Left renal cortex interstitium (tissue), 4 donors: Measurements from ENCODE around the gene FBRSL1. TPM values are rescaled to one million over a fixed set of nuclear protein-coding genes. Genes with fewer than 3 reads are reported as not detected.
"Not testable (repeated sequence)": the region's sequence is repeated elsewhere in the genome, so short reads cannot be mapped to it uniquely, and the experiment has no call there.

Experiments used
- DNase-seq, 4 donors: peaks; one replicate each; pipeline ENCODE4 v3.0.0-alpha.2; 2013; ENCODE audit warnings: low read depth in 4 of 4, low spot score in 2 of 4, missing footprints in 1 of 4
- polyA plus RNA-seq, 4 donors: library from polyadenylated mRNA; unstranded; fragments of 120-200 nt; gene quantifications; one replicate each; pipeline ENCODE4 v1.2.1, GENCODE V29; 2013; ENCODE audit not compliant: insufficient read length in 4 of 4

The FBRSL1 gene
- polyA plus RNA-seq, 4 donors: 37.5 to 104 (median 79.8) TPM

DNA sequence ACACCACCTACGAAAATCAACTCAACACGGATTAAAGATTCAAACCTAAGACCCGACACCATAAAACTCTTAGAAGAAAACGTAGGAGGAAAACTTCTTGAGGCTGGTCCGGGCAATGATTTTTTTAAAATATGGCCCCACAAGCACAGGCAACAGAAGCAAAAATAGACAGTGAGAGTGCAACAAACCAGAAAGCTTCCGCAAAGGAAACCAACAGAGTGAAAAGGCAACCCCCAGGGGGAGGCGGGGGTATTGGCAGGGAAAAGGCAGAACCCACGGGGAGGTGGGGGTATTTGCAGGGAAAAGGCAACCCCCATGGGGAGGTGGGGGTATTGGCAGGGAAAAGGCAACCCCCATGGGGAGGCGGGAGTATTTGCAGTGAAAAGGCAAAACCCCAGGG, 20.5 kb upstream of the FBRSL1 start:
- DNase-seq: no peak

DNA sequence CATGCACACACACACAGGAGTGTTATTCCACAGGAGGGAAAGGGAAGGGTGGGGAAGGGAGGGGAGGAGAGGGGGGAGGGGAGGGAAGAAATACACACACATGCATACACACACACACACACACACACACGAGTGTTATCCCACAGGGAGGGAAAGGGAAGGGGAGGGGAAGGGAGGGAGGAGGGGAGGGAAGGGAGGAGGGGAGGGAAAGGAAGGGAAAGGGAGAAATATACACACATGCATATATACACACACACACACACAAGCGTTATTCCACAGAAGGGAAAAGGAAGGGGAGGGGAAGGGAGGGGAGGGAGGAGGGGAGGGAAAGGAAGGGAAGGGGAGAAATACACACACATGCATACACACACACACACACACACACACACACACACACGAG, 19.6 kb upstream of the FBRSL1 start:
- DNase-seq: no peak

DNA sequence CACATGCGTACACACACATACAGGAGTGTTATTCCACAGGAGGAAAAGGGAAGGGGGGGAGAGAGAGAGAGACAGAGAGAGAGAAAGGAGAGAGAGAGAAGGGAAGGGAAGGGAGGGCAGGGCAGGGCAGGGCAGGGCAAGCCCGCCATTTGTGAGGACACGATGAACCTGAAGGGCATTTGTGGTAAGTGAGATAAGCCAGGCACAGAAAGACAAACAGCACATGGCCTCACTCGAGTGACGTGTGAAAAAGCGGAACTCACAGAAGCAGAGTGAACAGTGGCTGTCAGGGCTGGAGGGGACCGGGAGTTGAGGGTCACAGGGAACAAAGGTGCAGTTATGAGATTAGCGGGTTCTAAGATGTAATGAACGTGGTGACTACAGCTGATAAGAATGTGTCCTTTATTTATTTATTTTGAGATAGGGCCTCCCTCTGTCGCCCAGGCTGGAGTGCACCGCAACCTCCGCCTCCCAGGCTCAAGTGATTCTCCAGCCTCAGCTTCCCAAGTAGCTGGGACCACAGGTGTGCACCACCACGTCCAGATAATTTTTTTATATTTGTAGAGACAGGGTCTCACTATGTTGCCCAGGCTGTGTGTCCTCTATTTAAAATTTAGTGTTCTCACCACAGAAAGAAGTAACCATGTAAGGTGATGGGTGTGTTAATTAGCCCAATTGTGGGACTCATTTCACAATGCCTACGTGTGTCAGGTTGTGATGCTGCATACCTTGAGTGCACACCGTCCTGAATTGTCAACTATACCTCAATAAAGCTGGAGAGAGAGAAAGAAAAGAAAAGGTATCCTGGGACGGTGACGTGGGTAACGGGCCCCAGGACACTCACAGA, 18.7 kb upstream of the FBRSL1 start:
- DNase-seq: no peak

DNA sequence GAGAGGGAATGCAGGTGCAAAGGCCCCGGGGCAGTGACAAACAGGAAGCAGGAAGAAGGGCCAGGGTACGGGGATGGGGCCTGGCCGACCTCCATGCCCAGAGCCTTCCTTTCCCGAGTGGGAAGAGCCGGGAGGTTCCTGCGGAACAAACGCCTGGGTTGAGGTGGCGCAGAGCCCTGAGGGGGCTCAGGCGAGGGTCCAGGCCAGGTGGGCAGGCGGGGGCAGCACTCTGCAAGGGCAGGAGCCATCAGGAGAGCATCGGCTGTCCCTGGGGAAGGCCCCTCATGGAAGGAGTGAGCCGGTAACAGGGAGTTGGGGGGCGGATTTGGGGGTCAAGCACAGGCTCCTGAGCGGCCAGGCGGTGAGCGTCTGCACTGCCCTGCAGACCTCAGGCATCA, 18.1 kb upstream of the FBRSL1 start:
- DNase-seq: no peak

DNA sequence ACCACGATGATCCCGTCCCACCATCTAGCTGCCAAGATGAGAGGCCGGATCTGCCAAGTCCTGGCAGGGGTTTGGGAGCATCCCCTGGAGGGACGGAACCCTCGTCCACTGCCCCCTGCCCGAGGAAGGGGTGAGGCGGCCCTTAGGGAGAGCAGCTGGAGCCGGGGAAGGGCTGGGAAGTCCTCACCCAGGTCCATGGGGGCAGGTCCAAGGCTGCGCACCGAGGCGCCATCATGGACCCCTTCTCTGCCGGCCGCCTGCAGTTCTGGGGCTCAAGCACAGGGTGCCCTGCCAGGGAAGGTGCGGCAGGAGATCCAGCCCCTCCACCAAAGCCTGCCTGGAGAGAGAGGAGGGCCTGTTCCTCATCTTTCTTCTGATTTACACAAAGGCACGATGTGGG, 17.6 kb upstream of the FBRSL1 start:
- DNase-seq: no peak

DNA sequence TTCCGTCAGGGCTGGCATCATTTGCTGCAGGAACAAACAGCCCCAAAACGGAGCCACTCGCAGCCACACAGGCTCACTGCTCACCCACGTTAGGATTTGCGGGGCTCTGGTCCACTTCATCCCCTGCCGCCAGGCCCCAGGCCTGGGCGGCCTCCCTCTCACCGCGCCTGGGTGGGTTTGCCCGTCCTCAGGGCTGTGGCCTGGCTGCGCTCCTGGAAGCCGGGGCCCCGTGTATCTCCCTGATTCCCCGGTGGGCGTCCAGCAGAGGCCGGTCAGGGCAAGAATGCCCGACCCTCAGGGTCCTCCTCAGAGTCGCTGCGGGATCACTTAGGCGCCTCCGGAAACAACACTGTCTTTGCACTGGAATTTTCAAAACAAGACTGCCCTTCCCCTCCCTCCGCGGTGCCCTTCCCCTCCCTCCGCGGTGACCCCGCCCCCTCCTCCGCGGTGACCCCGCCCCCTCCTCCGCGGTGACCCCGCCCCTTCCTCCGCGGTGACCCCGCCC, 15.7 kb upstream of the FBRSL1 start:
- DNase-seq: no peak

DNA sequence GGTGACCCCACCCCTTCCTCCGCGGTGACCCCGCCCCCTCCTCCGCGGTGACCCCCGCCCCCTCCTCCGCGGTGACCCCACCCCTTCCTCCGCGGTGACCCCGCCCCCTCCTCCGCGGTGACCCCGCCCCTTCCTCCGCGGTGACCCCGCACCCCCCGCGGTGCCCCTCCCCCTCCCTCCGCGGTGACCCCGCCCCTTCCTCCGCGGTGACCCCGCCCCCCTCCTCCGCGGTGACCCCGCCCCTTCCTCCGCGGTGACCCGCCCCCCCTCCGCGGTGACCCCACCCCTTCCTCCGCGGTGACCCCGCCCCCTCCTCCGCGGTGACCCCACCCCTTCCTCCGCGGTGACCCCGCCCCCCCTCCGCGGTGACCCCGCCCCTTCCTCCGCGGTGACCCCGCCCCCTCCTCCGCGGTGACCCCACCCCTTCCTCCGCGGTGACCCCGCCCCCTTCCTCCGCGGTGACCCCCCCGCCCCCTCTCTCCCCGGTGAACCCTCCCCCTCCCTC, 15.1 kb upstream of the FBRSL1 start:
- DNase-seq: not testable (repeated sequence)

DNA sequence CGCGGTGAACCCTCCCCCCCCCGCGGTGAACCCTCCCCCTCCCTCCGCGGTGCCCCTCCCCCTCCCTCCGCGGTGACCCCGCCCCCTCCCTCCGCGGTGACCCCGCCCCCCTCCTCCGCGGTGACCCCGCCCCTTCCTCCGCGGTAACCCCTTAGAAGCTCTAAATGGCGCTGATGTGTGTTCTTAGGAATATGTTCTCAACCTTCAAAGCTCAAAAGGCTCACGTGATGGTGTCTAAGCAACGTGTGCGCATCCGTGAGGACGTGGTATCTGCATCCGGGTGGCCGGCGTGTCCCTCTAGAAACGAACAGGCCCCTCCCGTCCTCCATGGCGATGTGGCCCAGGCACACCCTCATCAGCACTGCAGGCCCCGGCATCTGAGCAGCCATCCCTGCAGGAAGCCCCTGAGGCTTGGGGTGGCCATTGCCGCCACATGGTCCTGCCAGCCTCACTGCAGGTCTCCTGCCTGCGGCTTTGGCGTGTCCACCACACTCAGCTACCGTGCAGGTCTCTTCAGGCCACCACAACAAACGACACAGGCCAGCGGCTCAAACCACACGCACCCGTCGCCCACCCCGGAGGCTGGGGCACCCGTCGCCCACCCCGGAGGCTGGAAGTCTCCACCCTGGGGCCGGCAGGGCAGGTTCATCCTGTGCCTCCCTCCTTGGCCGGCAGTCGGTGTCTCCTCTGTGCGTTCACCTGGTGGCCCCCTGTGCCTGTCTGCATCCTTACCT, 14.5 kb upstream of the FBRSL1 start:
- no peak for DNase-seq

DNA sequence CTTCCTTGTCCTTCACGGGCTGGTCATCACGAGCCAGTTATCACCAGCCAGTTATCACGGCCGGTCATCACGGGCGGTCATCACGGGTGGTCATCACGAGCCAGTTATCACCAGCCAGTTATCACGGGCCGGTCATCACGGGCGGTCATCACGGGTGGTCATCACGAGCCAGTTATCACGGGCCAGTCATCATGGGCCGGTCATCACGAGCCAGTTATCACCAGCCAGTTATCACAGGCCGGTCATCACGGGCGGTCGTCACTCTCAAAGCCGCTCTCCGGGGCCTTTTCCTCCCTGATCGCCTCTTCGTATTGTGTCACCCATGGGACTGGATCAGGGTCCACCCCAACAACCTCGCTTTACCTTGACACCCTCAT, 13.9 kb upstream of the FBRSL1 start:
- DNase-seq: no peak

DNA sequence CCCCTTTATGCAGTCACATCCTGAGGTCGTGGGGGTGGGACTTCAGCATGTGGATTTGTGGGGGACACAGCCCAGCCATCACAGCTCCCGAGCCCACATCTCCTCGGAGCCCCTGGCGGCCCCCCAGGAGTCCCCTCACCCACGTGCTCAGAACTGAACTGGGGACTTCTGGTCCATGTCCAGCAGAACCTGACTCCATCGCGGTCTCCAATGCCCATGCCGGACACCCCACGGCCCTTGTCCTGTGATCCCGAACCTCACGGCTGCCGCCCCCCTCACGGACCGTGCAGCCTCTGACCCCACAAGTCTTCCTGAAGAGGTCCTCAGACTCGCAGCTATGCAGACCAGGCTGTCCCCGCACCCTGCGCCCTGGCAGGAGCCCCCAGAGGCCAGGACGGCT, 13.5 kb upstream of the FBRSL1 start:
- DNase-seq: no peak

DNA sequence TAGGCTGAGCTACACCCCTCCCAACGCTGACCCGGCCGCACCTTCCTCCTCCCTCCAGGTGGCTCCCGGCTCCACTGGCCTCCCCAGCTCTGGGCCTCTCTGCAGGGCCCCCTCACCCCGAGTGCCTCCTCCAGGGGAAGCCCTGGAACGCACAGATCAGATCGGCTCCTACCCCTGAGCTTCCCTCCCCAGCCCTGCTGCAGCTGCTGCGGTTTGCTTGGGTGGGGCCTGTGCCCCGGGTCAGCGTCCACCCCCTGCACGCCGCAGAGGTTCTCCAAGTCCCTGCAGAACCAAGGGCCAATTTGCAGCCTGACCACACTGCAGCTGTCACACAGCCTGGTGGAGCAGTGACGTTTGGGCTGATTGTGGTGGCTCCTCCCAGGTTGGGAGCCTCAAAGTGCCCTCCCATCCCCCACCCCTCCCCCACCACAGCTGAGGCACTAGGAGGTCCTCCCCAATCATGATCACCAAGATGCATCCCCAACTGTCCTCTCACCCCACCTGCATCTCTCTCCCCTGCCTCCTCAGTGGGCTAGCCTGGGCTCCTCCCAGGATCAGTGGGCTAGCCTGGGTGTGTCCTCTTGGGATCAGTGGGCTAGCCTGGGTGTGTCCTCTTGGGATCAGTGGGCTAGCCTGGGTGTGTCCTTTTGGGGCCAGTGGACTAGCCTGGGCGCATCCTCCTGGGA, 12.8 kb upstream of the FBRSL1 start:
- no peak for DNase-seq

DNA sequence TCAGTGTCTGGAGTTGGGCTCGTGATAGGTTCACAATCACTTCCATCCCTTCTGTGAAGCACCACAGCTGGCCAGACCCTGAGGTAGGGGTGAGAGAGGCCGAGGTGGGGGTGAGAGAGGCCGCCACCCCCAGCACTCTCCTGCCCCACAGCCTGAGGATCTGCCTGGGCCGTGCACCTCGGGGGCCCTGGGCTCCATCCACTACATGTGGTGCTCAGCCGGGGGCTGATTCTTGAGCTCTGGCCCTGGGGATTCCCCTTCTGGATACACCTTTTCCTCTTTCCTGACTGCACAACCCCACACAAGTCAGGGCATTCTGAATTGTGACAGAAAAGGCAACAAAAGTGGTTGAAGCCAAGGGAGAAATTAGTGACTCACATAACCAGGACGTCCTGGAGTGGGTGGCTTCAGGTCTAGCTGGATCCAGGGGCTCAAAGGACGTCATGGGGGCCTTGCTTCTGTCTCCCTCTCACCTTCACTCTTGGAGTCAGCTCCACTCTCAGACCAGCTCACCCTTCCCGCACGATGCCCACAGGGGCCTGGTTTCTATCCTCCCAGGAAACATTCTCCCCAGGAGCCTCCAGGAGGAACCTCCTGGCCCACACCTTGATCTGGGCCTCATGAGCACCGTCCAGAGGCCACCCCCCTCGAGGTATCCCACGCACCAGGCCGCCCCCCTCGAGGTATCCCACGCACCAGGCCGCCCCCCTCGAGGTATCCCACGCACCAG, 12.1 kb upstream of the FBRSL1 start:
- no peak for DNase-seq

DNA sequence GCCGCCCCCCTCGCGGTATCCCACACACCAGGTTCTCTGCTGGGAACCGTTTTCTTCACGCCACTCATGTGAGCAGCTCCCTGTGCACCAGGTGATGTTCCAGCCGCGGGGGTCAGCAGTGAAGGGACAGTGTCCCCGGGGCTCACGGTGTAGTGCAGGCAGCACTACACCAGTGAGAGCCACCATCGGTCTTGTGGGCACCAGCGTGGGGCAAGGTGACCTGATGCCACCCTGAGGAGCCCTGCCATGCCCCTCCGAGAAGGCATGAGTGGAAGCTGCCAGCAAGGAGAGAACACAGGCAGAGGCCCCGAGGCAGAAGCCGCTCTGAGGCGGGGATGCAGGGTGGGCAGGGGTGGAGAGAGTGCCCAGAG, 11.5 kb upstream of the FBRSL1 start:
- no peak for DNase-seq

DNA sequence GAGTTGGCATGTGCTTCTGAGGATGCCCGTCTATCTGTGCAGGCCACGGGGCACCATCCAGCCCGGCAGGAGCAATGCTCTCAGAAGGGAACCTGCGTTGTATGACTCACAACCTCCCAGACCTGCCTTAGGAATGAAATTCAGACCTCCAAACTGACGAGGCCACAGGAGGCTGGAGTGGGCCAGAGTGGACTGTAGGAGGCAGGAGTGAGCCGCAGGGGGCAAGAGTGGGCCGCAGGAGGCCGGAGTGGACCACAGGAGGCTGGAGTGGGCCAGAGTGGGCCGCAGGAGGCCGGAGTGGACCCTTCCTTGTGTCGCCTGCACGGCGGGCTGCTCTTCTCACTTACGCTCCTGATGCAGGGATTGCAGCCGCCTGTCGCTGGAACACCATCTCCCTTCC, 11.1 kb upstream of the FBRSL1 start:
- DNase-seq: no peak

DNA sequence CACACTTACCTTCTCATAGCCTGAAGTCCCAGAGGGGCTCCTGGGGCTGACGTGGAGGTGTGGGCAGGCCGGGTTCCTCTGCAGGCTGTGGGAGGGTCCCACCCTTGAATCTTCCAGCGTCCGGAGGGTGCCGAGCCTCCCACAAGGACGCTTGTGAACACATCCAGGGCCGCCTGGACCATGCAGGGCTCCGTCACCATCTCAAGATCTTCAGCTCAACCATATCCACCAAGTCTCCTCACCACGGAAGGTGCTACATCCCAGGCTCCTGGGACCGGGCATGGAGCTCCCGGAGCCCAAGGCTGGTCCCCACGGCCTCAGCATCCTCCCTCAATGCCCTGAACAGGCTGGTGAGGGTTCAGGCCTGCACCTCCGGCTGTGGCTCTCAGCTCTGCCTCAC, 10.7 kb upstream of the FBRSL1 start:
- no peak for DNase-seq

DNA sequence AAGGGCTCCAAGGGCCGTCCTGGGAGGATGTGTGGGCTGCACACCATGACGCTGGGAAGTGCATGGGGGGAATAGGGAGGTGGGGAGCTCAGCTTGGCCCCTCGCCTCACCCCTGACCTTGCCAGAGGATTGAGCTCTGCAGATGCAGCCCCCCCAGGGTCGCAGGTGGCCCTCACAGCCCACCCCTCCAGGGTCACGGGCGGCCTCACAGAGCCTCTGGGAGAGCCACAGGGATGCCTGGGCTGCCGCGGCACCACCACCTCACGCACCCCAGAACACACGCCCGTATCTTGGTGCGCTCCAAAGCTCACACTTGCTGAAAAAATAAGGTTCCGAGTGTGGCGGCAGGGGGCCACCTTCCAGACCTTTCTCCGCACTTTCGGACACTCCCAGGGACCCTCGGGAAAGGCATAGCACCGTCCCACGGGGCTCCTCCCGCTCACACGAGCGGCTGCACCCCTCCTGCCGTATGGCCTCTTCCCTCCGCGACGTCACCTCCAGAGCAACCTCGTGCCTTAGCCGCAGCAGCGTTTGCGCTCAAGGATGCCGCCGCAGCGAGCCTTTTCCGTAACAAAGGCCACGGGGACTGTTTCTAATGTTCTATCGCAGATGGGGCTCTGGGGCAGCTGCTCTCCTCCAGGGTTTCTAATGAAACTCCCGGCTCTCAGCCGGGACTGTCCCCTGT, 9.9 kb upstream of the FBRSL1 start:
- no peak for DNase-seq

DNA sequence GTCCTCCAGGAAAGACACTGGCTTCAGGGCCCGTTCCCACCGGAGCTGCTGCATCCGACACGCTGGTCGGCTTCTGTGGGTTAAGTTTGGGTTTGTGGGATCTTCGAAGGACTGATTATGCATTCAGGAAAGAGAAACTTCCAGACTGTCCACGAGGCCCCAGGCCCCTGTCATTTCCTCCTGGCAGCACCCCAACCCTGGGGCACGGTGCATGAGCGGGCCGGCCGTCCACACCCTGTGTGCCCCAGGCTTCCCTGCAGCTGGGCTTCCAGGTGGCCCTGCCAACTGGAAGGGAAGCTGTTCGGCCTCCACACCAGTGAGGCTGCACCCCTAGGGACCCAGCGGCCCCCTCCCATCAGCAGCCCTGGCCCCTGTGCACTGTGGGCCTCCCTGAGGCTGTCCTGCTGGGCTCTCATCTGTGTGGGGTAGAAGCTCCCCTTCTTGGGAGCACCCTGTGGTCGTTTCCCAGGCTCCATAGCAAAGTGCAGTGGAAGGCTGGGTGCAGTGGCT, 9.3 kb upstream of the FBRSL1 start:
- no peak for DNase-seq

DNA sequence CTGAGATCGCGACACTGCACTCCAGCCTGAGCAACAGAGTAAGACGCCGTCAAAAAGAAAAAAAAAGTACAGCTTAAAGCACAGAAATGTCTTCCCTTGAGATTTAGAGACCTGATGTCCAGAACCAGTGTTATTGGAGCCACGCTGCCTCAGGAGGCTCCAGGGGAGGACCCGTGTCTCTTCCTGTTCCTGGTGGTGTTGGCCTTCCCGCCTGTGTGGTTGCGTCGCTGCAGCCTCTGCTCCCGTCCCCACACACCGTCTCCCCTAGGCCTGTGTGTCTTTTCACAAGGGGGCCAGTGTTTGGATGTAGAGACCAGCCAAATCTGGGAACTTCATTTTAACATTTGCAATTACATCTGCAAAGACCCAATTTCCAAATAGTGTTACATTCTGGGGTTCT, 8.6 kb upstream of the FBRSL1 start:
- no peak for DNase-seq

DNA sequence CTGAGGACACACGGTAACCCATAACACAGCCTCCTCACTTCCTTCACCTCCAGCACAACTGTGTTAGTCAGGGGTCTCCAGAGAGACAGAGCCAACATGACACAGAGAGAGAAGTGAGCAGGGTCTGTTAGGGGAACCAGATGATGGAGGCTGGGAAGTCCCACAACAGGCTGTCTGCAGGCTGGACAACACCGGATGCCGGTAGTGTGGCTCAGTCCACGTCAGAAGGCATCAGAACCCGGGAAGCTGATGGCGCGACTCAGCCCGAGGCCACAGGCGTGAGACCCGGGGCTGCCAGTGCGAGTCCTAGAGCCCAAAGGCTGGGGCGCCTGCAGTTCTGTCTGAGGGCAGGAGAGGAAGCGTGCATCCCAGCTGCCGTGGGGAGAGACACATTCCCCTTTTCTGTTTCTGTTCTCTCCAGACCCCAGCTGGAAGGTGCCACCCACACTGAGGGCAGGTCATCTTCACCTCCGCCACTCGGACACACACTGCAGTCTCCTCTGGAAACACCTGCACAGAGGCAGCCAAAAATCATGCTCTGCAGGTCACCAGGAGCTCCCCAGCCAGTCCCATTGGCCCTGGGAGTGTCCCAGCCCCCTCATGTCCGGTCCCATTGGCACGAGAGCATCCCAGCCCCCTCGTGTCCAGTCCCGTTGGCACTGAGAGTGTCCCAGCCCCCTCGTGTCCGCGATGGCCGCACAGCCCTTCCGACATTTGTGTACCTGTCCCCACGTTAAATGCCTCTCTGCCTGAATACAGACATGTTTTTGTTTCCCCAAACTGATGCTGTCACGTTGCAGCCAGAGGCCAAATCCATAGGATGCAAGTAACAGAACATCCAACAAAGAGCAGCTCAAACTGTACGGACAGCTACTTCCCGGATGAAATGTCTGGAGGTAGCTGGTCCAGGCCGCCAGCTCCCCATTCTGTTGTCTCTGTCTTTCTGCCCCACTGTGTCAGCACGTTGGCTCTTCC, 7.9 kb upstream of the FBRSL1 start:
- no peak for DNase-seq
